ENCODE data around the gene LCMT1. TPM values are rescaled to one million over a fixed set of nuclear protein-coding genes. Genes with fewer than 3 reads are reported as not detected.

The LCMT1 gene
- total and polyA plus RNA-seq, 2 of the 13 experiments (the other 11 are each of a cell fraction or from before 2014, with no cell fraction given), result 41.2 to 48.7 TPM

DNA sequence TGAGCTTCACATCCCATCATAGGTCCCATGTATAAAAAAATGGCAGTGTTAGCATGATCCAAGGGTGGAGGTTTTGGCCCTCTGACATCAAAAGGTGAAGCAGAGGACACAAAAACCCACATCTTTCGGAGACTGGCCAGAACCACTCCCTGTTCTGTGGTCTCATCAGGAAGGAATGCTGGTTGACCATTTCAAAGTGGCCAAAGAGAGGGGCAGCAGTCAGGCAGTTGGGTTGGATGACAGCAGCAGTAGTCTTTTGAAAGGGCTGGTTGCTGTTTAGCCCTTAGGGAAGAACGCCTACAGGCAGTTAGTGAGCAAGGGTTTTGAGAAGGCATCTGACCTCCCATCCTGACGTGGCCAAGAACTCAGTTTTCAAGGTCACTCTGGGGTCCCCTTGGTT is 40.5 kb downstream of the LCMT1 start:
- no peak overlapping the region for H3K9ac ChIP-seq (ENCODE audit: insufficient read depth, low read depth, low read length)
- ATAC-seq (no peak), DNase-seq (ENCODE audit: low spot score) (no peak), FAIRE-seq (no peak)
- H3K4me1 ChIP-seq (ENCODE audit: insufficient read depth, low read length), result peaks cover 6% of the 10 kb centered on the region; the same call in 1 of the 2 replicates
- no TSS peak for BruUV-seq (replicated peaks)
- H3K9me3 ChIP-seq (ENCODE audit: low read length), result no peaks in the 10 kb centered on the region
- H4K20me1 ChIP-seq (ENCODE audit: insufficient read depth, low read length), result no peaks in the 10 kb centered on the region
- H3K79me2 ChIP-seq (ENCODE audit: insufficient read depth, low read length), result no peaks in the 10 kb centered on the region
- ChIA-PET POLR2A (no interaction called here), CTCF (ENCODE audit: low intra/inter-chr PET ratio, low total read pairs) (no interaction called here)
- peaks cover 1 to 26% of the 10 kb centered on the region in 2 experiments; a peak in 3 of 5 replicates for H3K36me3 ChIP-seq (replicated peaks in 1 of 2; ENCODE audit: control insufficient read depth in 1 of 2, insufficient read depth in 2 of 2, low read length in 2 of 2)
- in situ Hi-C loops (cut with HindIII; ENCODE audit: extremely low pct_ligation_motif_present, low pct_unique_long_range_greater_than_20kb) (no loop called here), intact Hi-C loops (cut with micrococcal nuclease; ENCODE audit: unreplicated experiment) (no loop called here)
- H2AFZ ChIP-seq (ENCODE audit: low read length), result no peak overlapping the region
- no peak overlapping the region for H3K27ac ChIP-seq (ENCODE audit: extremely low read length, insufficient read depth, low read length)
- H3K4me2 ChIP-seq (ENCODE audit: low read depth, low read length), result no peak overlapping the region
- H3K27me3 ChIP-seq (ENCODE audit: control insufficient read depth in 1 of 2, insufficient read depth in 2 of 2, low read length in 2 of 2), result no peaks in the 10 kb centered on the region
- H3K4me3 ChIP-seq (replicated peaks in 1 of 3; ENCODE audit: insufficient read depth in 1 of 3, low read depth in 2 of 3, low read length in 3 of 3), result no peak overlapping the region
- 80% methylated on average over 3 of the region's 3 CpGs for WGBS (ENCODE audit: low lambda C conversion rate)
- TF ChIP-seq HOXA7 (CRISPR knock-in tag; IDR thresholded peaks at IDR 0.05) (no peak), ATM (IDR thresholded peaks at IDR 0.05; ENCODE audit: borderline replicate concordance) (no peak), FOXO1 (CRISPR knock-in tag; IDR thresholded peaks at IDR 0.05) (no peak), KLF13 (CRISPR knock-in tag; IDR thresholded peaks at IDR 0.05) (no peak), TBP (CRISPR knock-in tag; IDR thresholded peaks at IDR 0.05) (no peak)
- TF ChIP-seq, protein P1, sequence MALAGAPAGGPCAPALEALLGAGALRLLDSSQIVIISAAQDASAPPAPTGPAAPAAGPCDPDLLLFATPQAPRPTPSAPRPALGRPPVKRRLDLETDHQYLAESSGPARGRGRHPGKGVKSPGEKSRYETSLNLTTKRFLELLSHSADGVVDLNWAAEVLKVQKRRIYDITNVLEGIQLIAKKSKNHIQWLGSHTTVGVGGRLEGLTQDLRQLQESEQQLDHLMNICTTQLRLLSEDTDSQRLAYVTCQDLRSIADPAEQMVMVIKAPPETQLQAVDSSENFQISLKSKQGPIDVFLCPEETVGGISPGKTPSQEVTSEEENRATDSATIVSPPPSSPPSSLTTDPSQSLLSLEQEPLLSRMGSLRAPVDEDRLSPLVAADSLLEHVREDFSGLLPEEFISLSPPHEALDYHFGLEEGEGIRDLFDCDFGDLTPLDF (CRISPR knock-in tag; IDR thresholded peaks at IDR 0.05), result no peak
- TF ChIP-seq, protein P2, sequence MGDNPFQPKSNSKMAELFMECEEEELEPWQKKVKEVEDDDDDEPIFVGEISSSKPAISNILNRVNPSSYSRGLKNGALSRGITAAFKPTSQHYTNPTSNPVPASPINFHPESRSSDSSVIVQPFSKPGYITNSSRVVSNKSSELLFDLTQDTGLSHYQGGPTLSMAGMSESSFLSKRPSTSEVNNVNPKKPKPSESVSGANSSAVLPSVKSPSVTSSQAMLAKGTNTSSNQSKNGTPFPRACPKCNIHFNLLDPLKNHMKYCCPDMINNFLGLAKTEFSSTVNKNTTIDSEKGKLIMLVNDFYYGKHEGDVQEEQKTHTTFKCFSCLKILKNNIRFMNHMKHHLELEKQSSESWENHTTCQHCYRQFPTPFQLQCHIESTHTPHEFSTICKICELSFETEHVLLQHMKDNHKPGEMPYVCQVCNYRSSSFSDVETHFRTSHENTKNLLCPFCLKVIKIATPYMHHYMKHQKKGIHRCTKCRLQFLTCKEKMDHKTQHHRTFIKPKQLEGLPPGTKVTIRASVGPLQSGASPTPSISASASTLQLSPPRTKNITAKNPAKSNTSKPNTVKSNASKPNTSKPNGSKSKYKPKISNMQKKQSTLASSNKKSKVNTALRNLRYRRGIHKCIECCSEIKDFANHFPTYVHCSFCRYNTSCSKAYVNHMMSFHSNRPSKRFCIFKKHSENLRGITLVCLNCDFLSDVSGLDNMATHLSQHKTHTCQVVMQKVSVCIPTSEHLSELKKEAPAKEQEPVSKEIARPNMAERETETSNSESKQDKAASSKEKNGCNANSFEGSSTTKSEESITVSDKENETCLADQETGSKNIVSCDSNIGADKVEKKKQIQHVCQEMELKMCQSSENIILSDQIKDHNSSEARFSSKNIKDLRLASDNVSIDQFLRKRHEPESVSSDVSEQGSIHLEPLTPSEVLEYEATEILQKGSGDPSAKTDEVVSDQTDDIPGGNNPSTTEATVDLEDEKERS (CRISPR knock-in tag; IDR thresholded peaks at IDR 0.05), result no peak
